ENCODE data around the gene FEZF1.

FEZF1 gene

DNA sequence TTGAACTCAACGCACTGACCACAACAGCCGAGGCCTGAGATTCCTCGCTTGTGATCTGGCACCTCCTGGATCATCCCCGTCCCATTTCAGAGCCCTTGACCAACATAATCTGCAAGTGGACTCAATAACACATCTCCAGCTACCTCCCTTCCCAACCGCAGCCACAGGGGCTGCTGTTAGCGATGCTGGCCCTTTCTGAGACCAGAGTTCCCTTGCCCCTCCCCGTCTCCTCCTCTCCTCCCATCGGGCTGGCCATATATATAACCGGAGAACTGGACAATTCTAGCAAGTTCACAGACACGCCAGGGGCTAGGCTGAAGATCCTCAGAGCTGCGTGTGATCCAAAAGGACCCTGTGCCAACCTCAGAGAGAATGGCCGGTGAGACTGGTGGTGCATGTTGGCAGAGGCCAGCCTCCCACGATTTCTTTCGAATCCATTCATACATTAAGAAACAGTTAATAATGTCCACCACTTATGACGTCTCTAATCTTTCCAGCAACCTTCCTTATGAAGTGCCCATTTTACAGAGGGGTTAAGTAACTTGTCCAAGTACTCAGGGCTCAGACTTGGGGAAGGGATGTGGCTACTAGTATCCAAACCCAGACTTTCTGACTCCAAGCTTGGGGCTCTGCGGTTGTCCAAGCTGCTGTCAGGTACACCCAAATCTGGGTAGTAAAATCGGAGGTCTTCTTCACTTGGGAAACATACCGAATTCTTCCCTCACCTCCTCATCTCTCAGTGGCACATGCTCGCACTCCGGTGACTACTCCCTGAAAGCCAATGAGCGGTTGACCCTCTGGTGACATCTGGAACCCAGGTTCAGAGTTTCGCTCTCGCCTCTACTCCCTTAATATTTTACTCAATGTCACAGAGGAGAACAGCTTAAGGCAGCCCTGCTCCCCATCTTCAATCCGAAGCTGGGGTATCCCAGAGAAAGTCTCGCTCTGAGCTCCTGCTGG lies 11.2 kb upstream of the FEZF1 start:
- TF ChIP-seq CTCF (conservative IDR thresholded peaks at IDR 0.05; ENCODE audit: control insufficient read depth, insufficient read depth, low read depth, low read length) = no peak
- no peak overlapping the region for H3K4me3 ChIP-seq (ENCODE audit: control insufficient read depth, low read depth, low read length)
- DNase-seq (ENCODE audit: low read depth) = no peak

- H3K4me3 ChIP-seq (ENCODE audit: control insufficient read depth, low read depth, low read length) = no peak overlapping the region
- no peak for TF ChIP-seq CTCF (conservative IDR thresholded peaks at IDR 0.05; ENCODE audit: control insufficient read depth, insufficient read depth, low read depth, low read length)
Observed at GRCh38 chr7:122314284-122314683, 9.7 kb upstream of the FEZF1 start.

DNA sequence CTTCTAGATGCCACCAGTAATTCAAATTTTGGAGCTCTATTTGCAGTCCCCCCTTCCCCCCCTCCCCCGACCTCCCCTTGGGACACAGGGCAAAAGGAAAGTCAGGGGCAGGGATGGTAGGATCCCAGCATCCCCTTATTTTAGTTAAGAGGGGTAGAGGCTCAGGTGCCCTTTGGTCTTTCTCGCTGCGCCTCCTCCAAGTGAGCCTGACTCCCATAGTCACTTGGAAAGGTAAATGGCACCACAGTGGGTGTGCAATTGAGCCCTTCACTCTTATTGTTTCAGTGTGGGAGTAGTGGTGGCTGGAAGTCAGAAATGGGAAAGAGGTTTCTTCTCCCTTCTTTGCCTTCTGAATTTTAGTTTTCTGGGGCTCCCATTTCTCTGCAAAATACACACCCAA lies 8.2 kb upstream of the FEZF1 start:
- no peak for TF ChIP-seq CTCF (conservative IDR thresholded peaks at IDR 0.05; ENCODE audit: control insufficient read depth, insufficient read depth, low read depth, low read length)
- H3K4me3 ChIP-seq (ENCODE audit: control insufficient read depth, low read depth, low read length) = no peak overlapping the region
- DNase-seq (ENCODE audit: low read depth) = no peak

More at GRCh38 chr7:122314284-122314683, 9.7 kb upstream of the FEZF1 start:
- DNase-seq (ENCODE audit: low read depth) = no peak

DNA sequence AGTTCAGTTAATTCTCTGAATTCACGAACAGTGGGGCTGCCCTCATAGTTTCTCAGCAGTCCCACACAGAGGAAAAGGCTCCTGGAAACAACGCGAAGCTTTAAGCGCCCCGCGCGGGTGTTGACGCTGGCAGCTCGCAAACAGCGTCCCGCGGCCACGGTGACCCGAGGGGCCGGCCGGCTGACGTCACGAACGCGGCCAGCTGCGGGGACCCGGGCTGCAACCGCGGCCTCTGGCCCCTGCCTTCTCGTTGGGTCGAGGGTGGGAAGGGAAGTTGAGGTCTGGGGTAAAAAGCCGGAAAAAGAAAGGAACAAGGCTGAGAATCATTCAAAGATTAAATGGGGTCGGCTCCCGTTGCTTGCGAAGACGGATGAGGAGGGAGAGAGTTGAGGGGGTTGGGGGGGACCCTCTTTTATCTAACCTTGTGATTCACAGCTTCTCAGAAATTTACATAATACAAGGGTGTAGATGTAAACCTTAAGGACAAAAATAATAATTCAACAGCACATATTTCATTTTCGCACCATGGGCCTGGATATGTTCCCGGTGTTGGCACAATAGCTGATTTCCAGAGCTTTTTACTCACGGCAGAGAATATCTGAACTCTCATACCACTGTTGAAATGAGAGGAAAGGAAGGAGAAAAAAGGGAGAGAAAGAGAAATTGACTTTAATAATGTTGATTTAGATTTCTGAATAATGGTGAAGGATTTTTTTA lies 7.3 kb upstream of the FEZF1 start:
- TF ChIP-seq CTCF (conservative IDR thresholded peaks at IDR 0.05; ENCODE audit: control insufficient read depth, insufficient read depth, low read depth, low read length) = no peak
- no peak for DNase-seq (ENCODE audit: low read depth)
- H3K4me3 ChIP-seq (ENCODE audit: control insufficient read depth, low read depth, low read length) = no peak overlapping the region

GRCh38 chr7:122311050-122311700 lies 6.6 kb upstream of the FEZF1 start:
- TF ChIP-seq CTCF (conservative IDR thresholded peaks at IDR 0.05; ENCODE audit: control insufficient read depth, insufficient read depth, low read depth, low read length) = no peak
- no peak for DNase-seq (ENCODE audit: low read depth)
- no peak overlapping the region for H3K4me3 ChIP-seq (ENCODE audit: control insufficient read depth, low read depth, low read length)

DNA sequence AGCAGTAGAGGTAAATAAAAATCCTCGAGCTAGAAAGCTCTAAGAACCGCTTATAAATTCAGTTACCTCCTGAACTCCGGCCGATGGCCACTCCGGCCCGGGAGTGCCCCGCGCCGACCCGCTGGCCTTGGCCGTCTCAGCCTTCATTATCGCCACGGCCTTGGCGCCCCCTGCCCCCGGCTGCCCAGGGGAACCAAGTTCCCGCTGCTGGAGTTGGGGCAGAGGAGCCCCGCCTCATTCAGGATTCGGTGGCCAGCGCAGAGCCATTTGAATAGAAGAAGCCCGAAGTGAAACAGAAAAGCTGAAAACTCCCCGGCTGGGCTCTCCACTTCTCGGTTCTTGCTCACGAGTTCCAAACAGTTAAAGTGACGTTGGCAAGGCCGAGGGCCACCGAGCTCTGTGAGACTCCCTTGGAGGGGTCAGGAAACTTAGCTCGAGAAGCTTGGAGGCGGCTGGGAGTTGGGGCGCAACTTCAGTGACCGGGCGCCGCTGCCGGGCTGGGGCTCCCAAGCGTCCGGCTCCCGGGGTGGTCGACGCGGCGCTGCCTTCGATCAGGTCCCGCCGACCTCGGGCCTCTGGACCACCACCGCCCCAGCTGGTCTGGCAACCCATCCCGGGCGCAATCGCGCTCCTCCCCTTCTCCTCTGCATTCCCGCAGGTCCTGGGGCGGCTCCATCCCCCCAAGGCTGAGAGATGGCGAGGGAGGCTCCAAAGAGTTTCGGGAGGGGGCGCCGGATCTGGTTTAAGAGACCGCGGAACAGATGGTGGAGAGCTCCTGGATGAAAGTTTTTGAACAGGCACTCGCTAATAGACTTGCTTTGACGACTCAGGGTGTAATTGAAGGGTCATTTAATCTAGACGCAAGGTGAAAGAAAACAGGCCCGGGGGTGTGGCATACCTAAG lies 5.8 kb upstream of the FEZF1 start:
- no peak for TF ChIP-seq CTCF (conservative IDR thresholded peaks at IDR 0.05; ENCODE audit: control insufficient read depth, insufficient read depth, low read depth, low read length)
- no peak overlapping the region for H3K4me3 ChIP-seq (ENCODE audit: control insufficient read depth, low read depth, low read length)
- DNase-seq (ENCODE audit: low read depth) = no peak
